Endothelial cell (in vitro differentiated cells): ENCODE results near the gene EEPD1. TPM values are rescaled to one million over a fixed set of nuclear protein-coding genes. Genes with fewer than 3 reads are reported as not detected.

Experiments
- DNase-seq: peaks from one replicate; pipeline ENCODE4 v3.0.0; 2021; ENCODE audit warnings: low spot score
- H3K27ac Mint-ChIP-seq: one replicate; pipeline ENCODE4 v1.8.0; 2021; ENCODE audit warnings: mixed read lengths, inconsistent platforms; ENCODE audit not compliant: unreplicated experiment
- H3K27me3 Mint-ChIP-seq: one replicate; pipeline ENCODE4 v1.8.0; 2021; ENCODE audit warnings: mild to moderate bottlenecking, moderate library complexity, mixed read lengths, inconsistent platforms; ENCODE audit not compliant: unreplicated experiment
- H3K36me3 Mint-ChIP-seq: one replicate; pipeline ENCODE4 v1.8.0; 2021; ENCODE audit warnings: mild to moderate bottlenecking, low read depth, mixed read lengths, inconsistent platforms; ENCODE audit not compliant: unreplicated experiment
- H3K4me1 Mint-ChIP-seq: one replicate; pipeline ENCODE4 v1.8.0; 2021; ENCODE audit warnings: mild to moderate bottlenecking, mixed read lengths, inconsistent platforms; ENCODE audit not compliant: unreplicated experiment
- H3K4me3 Mint-ChIP-seq: one replicate; pipeline ENCODE4 v1.8.0; 2021; ENCODE audit warnings: mild to moderate bottlenecking, mixed read lengths, inconsistent platforms; ENCODE audit not compliant: unreplicated experiment
- H3K9me3 Mint-ChIP-seq: one replicate; pipeline ENCODE4 v1.8.0; 2021; ENCODE audit warnings: mixed read lengths, inconsistent platforms; ENCODE audit not compliant: unreplicated experiment
- CTCF ChIP-seq: fragments of 200-600 bp; sonication (generic); IDR thresholded peaks from one replicate; pipeline ENCODE4 v1.5.0; 2021; ENCODE audit warnings: antibody characterized with exemption; ENCODE audit not compliant: unreplicated experiment
- total RNA-seq: library from RNA; stranded (reverse); fragmentation: NEBNext Ultra II Directional; extraction: Animal tissue kit (Norgen Biotek cat#: 25700); gene quantifications from one replicate; pipeline ENCODE4 v1.2.1, GENCODE V29; 2021; ENCODE audit not compliant: unreplicated experiment

Gene EEPD1
- total RNA-seq, 1 donor from 2014 or later: 12.6 TPM

- TF ChIP-seq CTCF: no peak
- H3K27ac Mint-ChIP-seq: no peak overlapping the region
- H3K9me3 Mint-ChIP-seq: no peaks in the 10 kb centered on the region
- H3K4me3 Mint-ChIP-seq: no peak overlapping the region
- H3K36me3 Mint-ChIP-seq: no peaks in the 10 kb centered on the region
- DNase-seq: no peak
- peaks cover 7% of the 10 kb centered on the region for H3K27me3 Mint-ChIP-seq
- H3K4me1 Mint-ChIP-seq: peaks cover 20% of the 10 kb centered on the region
Observed at GRCh38 chr7:36306722-36307121, 153.7 kb downstream of the EEPD1 start.

GRCh38 chr7:36308031-36308430, 155.0 kb downstream of the EEPD1 start:
- H3K27me3 Mint-ChIP-seq: peaks cover 7% of the 10 kb centered on the region
- no peaks in the 10 kb centered on the region for H3K9me3 Mint-ChIP-seq
- TF ChIP-seq CTCF: no peak
- no peak overlapping the region for H3K27ac Mint-ChIP-seq
- H3K4me3 Mint-ChIP-seq: no peak overlapping the region
- H3K4me1 Mint-ChIP-seq: peaks cover 10% of the 10 kb centered on the region
- H3K36me3 Mint-ChIP-seq: no peaks in the 10 kb centered on the region
- no peak for DNase-seq

GRCh38 chr7:36309301-36309700, 156.2 kb downstream of the EEPD1 start:
- Mint-ChIP-seq H3K9me3 (no peaks in the 10 kb centered on the region), H3K4me1 (peaks cover 5% of the 10 kb centered on the region), H3K27me3 (peaks cover 7% of the 10 kb centered on the region), H3K4me3 (no peak overlapping the region), H3K27ac (no peak overlapping the region), H3K36me3 (no peaks in the 10 kb centered on the region)
- TF ChIP-seq CTCF: no peak
- DNase-seq: no peak

- no peaks in the 10 kb centered on the region for H3K36me3 Mint-ChIP-seq
- peaks cover 3% of the 10 kb centered on the region for H3K27me3 Mint-ChIP-seq
- no peak overlapping the region for H3K27ac Mint-ChIP-seq
- no peak for DNase-seq
- no peak overlapping the region for H3K4me3 Mint-ChIP-seq
- no peak for TF ChIP-seq CTCF
- no peaks in the 10 kb centered on the region for H3K9me3 Mint-ChIP-seq
- H3K4me1 Mint-ChIP-seq: peaks cover under 1% of the 10 kb centered on the region
Observed at GRCh38 chr7:36309716-36310115, 156.7 kb downstream of the EEPD1 start.

- no peak for TF ChIP-seq CTCF
- H3K27ac Mint-ChIP-seq: no peak overlapping the region
- DNase-seq: no peak
- H3K4me1 Mint-ChIP-seq: peaks cover 4% of the 10 kb centered on the region
- H3K36me3 Mint-ChIP-seq: no peaks in the 10 kb centered on the region
- H3K4me3 Mint-ChIP-seq: no peak overlapping the region
- H3K27me3 Mint-ChIP-seq: no peaks in the 10 kb centered on the region
- no peaks in the 10 kb centered on the region for H3K9me3 Mint-ChIP-seq
Observed at GRCh38 chr7:36310897-36311296, 157.8 kb downstream of the EEPD1 start.
